ENCODE measurements around the gene MAP6.

DNA sequence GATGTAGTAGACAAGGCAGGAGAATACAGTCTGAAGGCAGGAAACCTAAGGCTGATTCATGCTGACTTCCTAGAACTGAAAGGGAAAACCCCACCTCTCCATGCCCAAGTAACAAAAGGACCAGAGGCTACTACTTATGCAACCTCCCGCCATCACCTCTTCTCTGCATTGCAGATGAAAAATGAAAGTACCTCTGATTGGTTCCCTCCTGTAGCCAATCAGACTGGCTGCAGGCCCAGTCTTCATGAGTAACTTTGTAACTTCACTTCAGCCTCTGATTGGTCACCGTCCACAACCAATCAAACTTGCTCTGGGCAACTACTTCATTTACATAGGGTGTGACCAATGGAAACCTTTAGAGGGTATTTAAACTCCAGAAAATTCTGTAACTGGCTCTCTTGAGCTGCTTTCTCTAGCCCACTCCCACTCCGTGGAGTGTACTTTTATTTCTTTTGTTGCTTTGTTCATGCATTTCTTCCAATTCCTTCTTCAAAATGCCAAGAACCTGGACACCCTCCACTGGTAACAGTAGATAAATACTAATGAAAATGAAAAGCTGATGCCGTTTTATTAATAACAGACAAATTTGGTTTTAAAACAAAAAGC is 5.2 kb upstream of the MAP6 start:
- TF ChIP-seq CTCF (IDR thresholded peaks at IDR 0.05) (no peak), POLR2A (IDR thresholded peaks at IDR 0.05) (no peak), EP300 (IDR thresholded peaks at IDR 0.05) (no peak), POLR2AphosphoS5 (IDR thresholded peaks at IDR 0.05) (no peak)

All from sigmoid colon (tissue), 4 donors.